Peyer's patch (tissue), 4 donors: ENCODE measurements around the gene MRPL14.

Source experiments
- CTCF ChIP-seq, 6 experiments: fragments of 450-650 bp in 4 of 6; fragments of 200-600 bp in 2 of 6; sonication (generic) in 1 of 6; IDR thresholded peaks; one replicate each; pipeline ENCODE4 v1.5.1; 2017 to 2019; ENCODE audit warnings: antibody characterized with exemption in 6 of 6, mild to moderate bottlenecking in 3 of 6, moderate library complexity in 1 of 6
- POLR2A ChIP-seq, 2 donors: fragments of 450-650 bp; IDR thresholded peaks; one replicate each; pipeline ENCODE4 v1.5.1; 2017; ENCODE audit warnings: antibody characterized with exemption in 2 of 2, mild to moderate bottlenecking in 2 of 2, moderate library complexity in 2 of 2

GRCh38 chr6:44074813-44075646, 52.2 kb downstream of the MRPL14 start:
- no peak for TF ChIP-seq CTCF (IDR thresholded peaks at IDR 0.05)
- no peak for TF ChIP-seq POLR2A (IDR thresholded peaks at IDR 0.05)
